22Rv1 (cell line): ENCODE results near the gene RPEL1.

ENCODE experiments used
- ZFX ChIP-seq: fragments of 450-650 bp; IDR thresholded peaks from 2 replicates; pipeline ENCODE4 v1.6.1; 2017; ENCODE audit warnings: antibody characterized with exemption, borderline replicate concordance
- TF ChIP-seq, protein P1 (sequence below): fragments of 450-650 bp; IDR thresholded peaks from 2 replicates; pipeline ENCODE4 v1.5.1; 2017; ENCODE audit warnings: mild to moderate bottlenecking

- TF ChIP-seq, protein P1, sequence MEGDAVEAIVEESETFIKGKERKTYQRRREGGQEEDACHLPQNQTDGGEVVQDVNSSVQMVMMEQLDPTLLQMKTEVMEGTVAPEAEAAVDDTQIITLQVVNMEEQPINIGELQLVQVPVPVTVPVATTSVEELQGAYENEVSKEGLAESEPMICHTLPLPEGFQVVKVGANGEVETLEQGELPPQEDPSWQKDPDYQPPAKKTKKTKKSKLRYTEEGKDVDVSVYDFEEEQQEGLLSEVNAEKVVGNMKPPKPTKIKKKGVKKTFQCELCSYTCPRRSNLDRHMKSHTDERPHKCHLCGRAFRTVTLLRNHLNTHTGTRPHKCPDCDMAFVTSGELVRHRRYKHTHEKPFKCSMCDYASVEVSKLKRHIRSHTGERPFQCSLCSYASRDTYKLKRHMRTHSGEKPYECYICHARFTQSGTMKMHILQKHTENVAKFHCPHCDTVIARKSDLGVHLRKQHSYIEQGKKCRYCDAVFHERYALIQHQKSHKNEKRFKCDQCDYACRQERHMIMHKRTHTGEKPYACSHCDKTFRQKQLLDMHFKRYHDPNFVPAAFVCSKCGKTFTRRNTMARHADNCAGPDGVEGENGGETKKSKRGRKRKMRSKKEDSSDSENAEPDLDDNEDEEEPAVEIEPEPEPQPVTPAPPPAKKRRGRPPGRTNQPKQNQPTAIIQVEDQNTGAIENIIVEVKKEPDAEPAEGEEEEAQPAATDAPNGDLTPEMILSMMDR, result no peak
- TF ChIP-seq ZFX, result no peak
Observed at GRCh38 chr10:103257812-103258211, 12.1 kb downstream of the RPEL1 start.
